Measurements from ENCODE around the gene CEP55. TPM values are rescaled to one million over a fixed set of nuclear protein-coding genes. Genes with fewer than 3 reads are reported as not detected.

The CEP55 gene
- total and polyA plus RNA-seq, 2 of the 8 experiments (the other 6 are each of a cell fraction or from before 2014, with no cell fraction given), result 7.0 to 19.6 TPM

DNA sequence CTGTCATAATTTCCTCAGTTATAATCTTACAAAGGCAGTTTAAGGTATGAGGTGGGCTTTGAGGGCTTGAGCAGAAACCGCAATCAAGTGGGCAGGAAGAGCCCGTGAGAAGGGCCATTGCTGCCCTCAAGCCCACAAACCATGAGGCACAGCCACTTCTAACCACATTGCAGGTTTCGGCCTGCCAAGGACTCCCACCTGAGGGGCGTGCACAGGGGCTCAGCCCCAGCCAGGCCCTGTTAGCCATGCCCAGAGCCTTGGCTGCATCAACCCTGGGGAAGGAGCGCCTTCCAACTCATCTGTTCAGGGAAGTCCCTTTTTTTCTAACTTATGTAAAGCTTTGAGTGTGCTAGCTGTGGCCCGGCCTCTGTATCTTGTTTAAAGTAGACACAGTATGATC lies 64.1 kb downstream of the CEP55 start (continued):
- no peak for TF ChIP-seq SUZ12 (IDR thresholded peaks at IDR 0.05; ENCODE audit: low read length)
- no peak for TF ChIP-seq TAF7 (optimal IDR thresholded peaks at IDR 0.05; ENCODE audit: borderline replicate concordance, low read depth, low read length)
- TF ChIP-seq RFX5 (IDR thresholded peaks at IDR 0.05; ENCODE audit: borderline replicate concordance, low read depth, low read length), result no peak
- no peak for TF ChIP-seq RXRA (IDR thresholded peaks at IDR 0.05; ENCODE audit: insufficient read depth, low read depth, low read length)
- TF ChIP-seq BRCA1 (IDR thresholded peaks at IDR 0.05; ENCODE audit: low read depth, low read length), result no peak
- no peak for TF ChIP-seq CTBP2 (IDR thresholded peaks at IDR 0.05; ENCODE audit: borderline replicate concordance, insufficient read depth, insufficient read length, low read length)
- no peak for TF ChIP-seq RNF2 (IDR thresholded peaks at IDR 0.05; ENCODE audit: borderline replicate concordance, low read depth, low read length, missing control alignments, poor library complexity, severe bottlenecking)

Data from H1 (cell line).